K562 (cell line): Measurements from ENCODE around the gene HNF4A. TPM values are rescaled to one million over a fixed set of nuclear protein-coding genes. Genes with fewer than 3 reads are reported as not detected.

ENCODE experiments used
- BCOR ChIP-seq: fragments of 450-650 bp; IDR thresholded peaks from 2 replicates; pipeline ENCODE4 v1.6.1; 2016
- C11orf30 ChIP-seq: fragments of 450-650 bp; IDR thresholded peaks from 2 replicates; pipeline ENCODE4 v1.6.1; 2016; ENCODE audit warnings: low read depth, mild to moderate bottlenecking
- CREM ChIP-seq: IDR thresholded peaks from 2 replicates; pipeline ENCODE4 v1.6.1; 2014; ENCODE audit warnings: antibody characterized with exemption, low read depth
- E2F3 ChIP-seq: fragments of 250-450 bp; sonication (Bioruptor Pico); IDR thresholded peaks from 2 replicates; pipeline ENCODE4 v1.4.0; 2020; ENCODE audit warnings: mild to moderate bottlenecking
- FIP1L1 ChIP-seq: fragments of 200-400 bp; formaldehyde crosslinking; IDR thresholded peaks from 2 replicates; pipeline ENCODE4 v1.6.1; 2018; ENCODE audit warnings: mild to moderate bottlenecking, low read depth, low read length; ENCODE audit not compliant: poor library complexity, severe bottlenecking
- HNRNPH1 ChIP-seq: fragments of 200-400 bp; formaldehyde crosslinking; optimal IDR thresholded peaks from 2 replicates; pipeline ENCODE3; 2017; ENCODE audit warnings: low read depth, mild to moderate bottlenecking, low read length, moderate library complexity
- TEAD2 ChIP-seq: fragments of 450-650 bp; IDR thresholded peaks from 2 replicates; pipeline ENCODE4 v1.6.1; 2016; ENCODE audit warnings: missing genetic modification characterization, control low read depth, missing compliant biosample characterization
- XRCC3 ChIP-seq: fragments of 450-650 bp; IDR thresholded peaks from 2 replicates; pipeline ENCODE4 v1.6.1; 2017; ENCODE audit warnings: mild to moderate bottlenecking, moderate library complexity
- ZNF134 ChIP-seq: fragments of 250-450 bp; sonication (Bioruptor Pico); conservative IDR thresholded peaks from 2 replicates; pipeline ENCODE4 v1.4.0; 2020
- ZNF507 ChIP-seq: conservative IDR thresholded peaks from 2 replicates; pipeline ENCODE4 v1.6.1; 2017; ENCODE audit warnings: missing genetic modification characterization, missing compliant biosample characterization
- ZNF77 ChIP-seq: fragments of 250-450 bp; sonication (Bioruptor Pico); IDR thresholded peaks from 2 replicates; pipeline ENCODE4 v1.5.0; 2020
- polyA plus RNA-seq, 8 experiments: library from polyadenylated mRNA; depleted of rRNA in 4 of 8; stranded (reverse) in 5 of 8; unstranded in 3 of 8; fragments of >200 nt; fragmentation: Nextera tagmentation in 2 of 8; fragmentation: Illumina TruSeq in 1 of 8; extraction: Ambion mirVana in 2 of 8; extraction: Trizol in 1 of 8; gene quantifications; 2 replicates each; pipeline versions ENCODE4 v1.2.1 to v1.2.3, GENCODE V29; 2011 to 2014; ENCODE audit warnings: inconsistent platforms in 1 of 8, missing spikeins in 1 of 8
- total RNA-seq, 7 experiments: library from RNA; depleted of rRNA in 6 of 7; stranded (reverse); fragments of >200 nt in 6 of 7; fragmentation: Illumina TruSeq in 2 of 7; extraction: Trizol in 2 of 7; gene quantifications; 2 replicates each; pipeline versions ENCODE4 v1.2.1 to v1.2.3, GENCODE V29; 2011 to 2021; ENCODE audit warnings: low replicate concordance in 1 of 7
- TF ChIP-seq, protein P1 (sequence below): fragments of 250-450 bp; sonication (Bioruptor Pico); IDR thresholded peaks from 2 replicates; pipeline ENCODE4 v1.8.0; 2022; ENCODE audit warnings: moderate library complexity, mild to moderate bottlenecking, inconsistent platforms
- TF ChIP-seq, protein P2 (sequence below): fragments of 450-650 bp; formaldehyde crosslinking; IDR thresholded peaks from 2 replicates; pipeline ENCODE4 v1.4.0; 2020; ENCODE audit warnings: mild to moderate bottlenecking, mixed read lengths
- TF ChIP-seq, protein P3 (sequence below), 2 experiments: fragments of 450-650 bp; formaldehyde crosslinking in 1 of 2; IDR thresholded peaks; 2 replicates each; pipeline versions ENCODE4 v1.4.0 to v1.6.1; 2014 to 2020; ENCODE audit warnings: mild to moderate bottlenecking in 2 of 2, borderline replicate concordance in 1 of 2, low read depth in 1 of 2
- TF ChIP-seq, protein P4 (sequence below): IDR thresholded peaks from 2 replicates; pipeline ENCODE4 v1.6.1; 2011; ENCODE audit warnings: borderline replicate concordance, low read depth, mild to moderate bottlenecking, moderate library complexity, low read length; ENCODE audit not compliant: insufficient read depth, poor library complexity, severe bottlenecking

Gene HNF4A
- total and polyA plus RNA-seq, 9 of the 15 experiments (the other 6 are each of a cell fraction or from before 2014, with no cell fraction given), result 0.03 to 0.27 (median 0.08) TPM; not detected in 5

DNA sequence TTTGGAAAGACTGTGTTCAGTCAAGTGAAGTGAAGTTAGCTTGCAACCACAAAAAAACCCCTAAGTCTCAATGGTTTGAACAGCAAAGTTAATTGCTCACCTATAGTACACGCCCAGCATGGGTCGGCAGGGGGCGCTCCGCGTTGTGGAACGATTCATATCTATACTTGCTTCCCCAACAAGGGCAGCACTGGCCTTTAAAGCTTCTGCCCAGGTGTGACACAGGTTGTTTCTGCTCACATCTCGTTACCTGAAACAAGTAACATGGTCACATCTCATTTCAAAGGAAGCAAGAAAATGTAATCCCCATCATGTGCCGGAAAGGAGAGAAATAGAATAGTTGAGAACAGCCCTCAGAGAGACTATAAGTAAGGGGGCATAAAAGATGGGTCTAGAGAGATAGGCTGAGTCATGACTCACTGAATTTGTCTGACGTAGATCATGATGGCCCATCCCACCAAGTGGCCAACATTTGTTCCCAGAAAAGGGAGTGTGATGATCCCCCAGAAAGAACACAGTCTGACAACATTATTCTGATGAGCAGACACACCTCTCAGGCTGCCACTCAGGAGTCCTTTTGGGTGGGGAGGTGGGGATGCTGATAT, 29.0 kb downstream of the HNF4A start (continued):
- TF ChIP-seq HNRNPH1, result no peak
- TF ChIP-seq C11orf30, result peak; percentile 20; the same call in 1 of the 2 replicates
- no peak for TF ChIP-seq ZNF77 (CRISPR knock-in tag)
- TF ChIP-seq, protein P1, sequence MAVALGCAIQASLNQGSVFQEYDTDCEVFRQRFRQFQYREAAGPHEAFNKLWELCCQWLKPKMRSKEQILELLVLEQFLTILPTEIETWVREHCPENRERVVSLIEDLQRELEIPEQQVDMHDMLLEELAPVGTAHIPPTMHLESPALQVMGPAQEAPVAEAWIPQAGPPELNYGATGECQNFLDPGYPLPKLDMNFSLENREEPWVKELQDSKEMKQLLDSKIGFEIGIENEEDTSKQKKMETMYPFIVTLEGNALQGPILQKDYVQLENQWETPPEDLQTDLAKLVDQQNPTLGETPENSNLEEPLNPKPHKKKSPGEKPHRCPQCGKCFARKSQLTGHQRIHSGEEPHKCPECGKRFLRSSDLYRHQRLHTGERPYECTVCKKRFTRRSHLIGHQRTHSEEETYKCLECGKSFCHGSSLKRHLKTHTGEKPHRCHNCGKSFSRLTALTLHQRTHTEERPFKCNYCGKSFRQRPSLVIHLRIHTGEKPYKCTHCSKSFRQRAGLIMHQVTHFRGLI (CRISPR knock-in tag), result no peak
- TF ChIP-seq, protein P2, sequence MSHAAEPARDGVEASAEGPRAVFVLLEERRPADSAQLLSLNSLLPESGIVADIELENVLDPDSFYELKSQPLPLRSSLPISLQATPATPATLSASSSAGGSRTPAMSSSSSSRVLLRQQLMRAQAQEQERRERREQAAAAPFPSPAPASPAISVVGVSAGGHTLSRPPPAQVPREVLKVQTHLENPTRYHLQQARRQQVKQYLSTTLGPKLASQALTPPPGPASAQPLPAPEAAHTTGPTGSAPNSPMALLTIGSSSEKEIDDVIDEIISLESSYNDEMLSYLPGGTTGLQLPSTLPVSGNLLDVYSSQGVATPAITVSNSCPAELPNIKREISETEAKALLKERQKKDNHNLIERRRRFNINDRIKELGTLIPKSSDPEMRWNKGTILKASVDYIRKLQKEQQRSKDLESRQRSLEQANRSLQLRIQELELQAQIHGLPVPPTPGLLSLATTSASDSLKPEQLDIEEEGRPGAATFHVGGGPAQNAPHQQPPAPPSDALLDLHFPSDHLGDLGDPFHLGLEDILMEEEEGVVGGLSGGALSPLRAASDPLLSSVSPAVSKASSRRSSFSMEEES (CRISPR knock-in tag), result no peak
- no peak for TF ChIP-seq BCOR
- TF ChIP-seq, protein P3, sequence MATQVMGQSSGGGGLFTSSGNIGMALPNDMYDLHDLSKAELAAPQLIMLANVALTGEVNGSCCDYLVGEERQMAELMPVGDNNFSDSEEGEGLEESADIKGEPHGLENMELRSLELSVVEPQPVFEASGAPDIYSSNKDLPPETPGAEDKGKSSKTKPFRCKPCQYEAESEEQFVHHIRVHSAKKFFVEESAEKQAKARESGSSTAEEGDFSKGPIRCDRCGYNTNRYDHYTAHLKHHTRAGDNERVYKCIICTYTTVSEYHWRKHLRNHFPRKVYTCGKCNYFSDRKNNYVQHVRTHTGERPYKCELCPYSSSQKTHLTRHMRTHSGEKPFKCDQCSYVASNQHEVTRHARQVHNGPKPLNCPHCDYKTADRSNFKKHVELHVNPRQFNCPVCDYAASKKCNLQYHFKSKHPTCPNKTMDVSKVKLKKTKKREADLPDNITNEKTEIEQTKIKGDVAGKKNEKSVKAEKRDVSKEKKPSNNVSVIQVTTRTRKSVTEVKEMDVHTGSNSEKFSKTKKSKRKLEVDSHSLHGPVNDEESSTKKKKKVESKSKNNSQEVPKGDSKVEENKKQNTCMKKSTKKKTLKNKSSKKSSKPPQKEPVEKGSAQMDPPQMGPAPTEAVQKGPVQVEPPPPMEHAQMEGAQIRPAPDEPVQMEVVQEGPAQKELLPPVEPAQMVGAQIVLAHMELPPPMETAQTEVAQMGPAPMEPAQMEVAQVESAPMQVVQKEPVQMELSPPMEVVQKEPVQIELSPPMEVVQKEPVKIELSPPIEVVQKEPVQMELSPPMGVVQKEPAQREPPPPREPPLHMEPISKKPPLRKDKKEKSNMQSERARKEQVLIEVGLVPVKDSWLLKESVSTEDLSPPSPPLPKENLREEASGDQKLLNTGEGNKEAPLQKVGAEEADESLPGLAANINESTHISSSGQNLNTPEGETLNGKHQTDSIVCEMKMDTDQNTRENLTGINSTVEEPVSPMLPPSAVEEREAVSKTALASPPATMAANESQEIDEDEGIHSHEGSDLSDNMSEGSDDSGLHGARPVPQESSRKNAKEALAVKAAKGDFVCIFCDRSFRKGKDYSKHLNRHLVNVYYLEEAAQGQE (IDR thresholded peaks at IDR 0.05; ENCODE audit: borderline replicate concordance), result peak; percentile 56; the same call in 1 of the 2 replicates
- TF ChIP-seq, protein P3 (CRISPR knock-in tag; IDR thresholded peaks at IDR 0.05; ENCODE audit: low read depth), result no peak
- TF ChIP-seq E2F3 (CRISPR knock-in tag), result no peak
- TF ChIP-seq ZNF507 (tag), result no peak
- peak; percentile 46; the same call in 1 of the 2 replicates for TF ChIP-seq CREM
- no peak for TF ChIP-seq TEAD2 (tag)
- no peak for TF ChIP-seq FIP1L1
- no peak for TF ChIP-seq ZNF134
- no peak for TF ChIP-seq XRCC3
- TF ChIP-seq, protein P4, sequence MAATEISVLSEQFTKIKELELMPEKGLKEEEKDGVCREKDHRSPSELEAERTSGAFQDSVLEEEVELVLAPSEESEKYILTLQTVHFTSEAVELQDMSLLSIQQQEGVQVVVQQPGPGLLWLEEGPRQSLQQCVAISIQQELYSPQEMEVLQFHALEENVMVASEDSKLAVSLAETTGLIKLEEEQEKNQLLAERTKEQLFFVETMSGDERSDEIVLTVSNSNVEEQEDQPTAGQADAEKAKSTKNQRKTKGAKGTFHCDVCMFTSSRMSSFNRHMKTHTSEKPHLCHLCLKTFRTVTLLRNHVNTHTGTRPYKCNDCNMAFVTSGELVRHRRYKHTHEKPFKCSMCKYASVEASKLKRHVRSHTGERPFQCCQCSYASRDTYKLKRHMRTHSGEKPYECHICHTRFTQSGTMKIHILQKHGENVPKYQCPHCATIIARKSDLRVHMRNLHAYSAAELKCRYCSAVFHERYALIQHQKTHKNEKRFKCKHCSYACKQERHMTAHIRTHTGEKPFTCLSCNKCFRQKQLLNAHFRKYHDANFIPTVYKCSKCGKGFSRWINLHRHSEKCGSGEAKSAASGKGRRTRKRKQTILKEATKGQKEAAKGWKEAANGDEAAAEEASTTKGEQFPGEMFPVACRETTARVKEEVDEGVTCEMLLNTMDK, result peak; percentile 70
